IPS DF 4.7 (cell line): ENCODE data around the gene UNC13A.
"Not testable (repeated sequence)": the region's sequence is repeated elsewhere in the genome, so short reads cannot be mapped to it uniquely, and the experiment has no call there.

Experiments
- DNase-seq: peaks from one replicate; pipeline ENCODE4 v3.0.0-alpha.2; 2013; ENCODE audit warnings: low spot score; ENCODE audit errors: extremely low read depth

Gene UNC13A

GRCh38 chr19:17570291-17570690, 117.9 kb downstream of the UNC13A start:
- not testable (repeated sequence) for DNase-seq

- no peak for DNase-seq
Measured at GRCh38 chr19:17567940-17568339, 120.2 kb downstream of the UNC13A start.

GRCh38 chr19:17565611-17566010, 122.5 kb downstream of the UNC13A start:
- no peak for DNase-seq

- no peak for DNase-seq
Measured at GRCh38 chr19:17564781-17565180, 123.4 kb downstream of the UNC13A start.

GRCh38 chr19:17562561-17562960, 125.6 kb downstream of the UNC13A start:
- DNase-seq = no peak

GRCh38 chr19:17562097-17562496, 126.1 kb downstream of the UNC13A start:
- DNase-seq = no peak

- no peak for DNase-seq
Measured at GRCh38 chr19:17560205-17560595, 128.0 kb downstream of the UNC13A start.

GRCh38 chr19:17557466-17557865, 130.7 kb downstream of the UNC13A start:
- no peak for DNase-seq

GRCh38 chr19:17556995-17557394, 131.2 kb downstream of the UNC13A start:
- no peak for DNase-seq

GRCh38 chr19:17555929-17556813, 132.0 kb downstream of the UNC13A start:
- DNase-seq = no peak

GRCh38 chr19:17555480-17555928, 132.7 kb downstream of the UNC13A start, which contains the start of gene COLGALT1:
COLGALT1 (plus strand) TSS chr19:17555649; CDS start chr19:17555714, 65 bp downstream.
- no peak for DNase-seq

GRCh38 chr19:17554968-17555479, 133.1 kb downstream of the UNC13A start:
- DNase-seq = no peak

GRCh38 chr19:17553256-17553655, 134.9 kb downstream of the UNC13A start:
- DNase-seq = no peak

GRCh38 chr19:17552735-17553134, 135.4 kb downstream of the UNC13A start:
- not testable (repeated sequence) for DNase-seq
